DMS79 treated with DMSO at 0.1 percent for 48 hours (cell line): Measurements from ENCODE around the gene CACNA2D3.

ENCODE experiments used
- DNase-seq: peaks from one replicate; lab custom pipeline; 2025; lab: John Stamatoyannopoulos, UW

Gene CACNA2D3

DNA sequence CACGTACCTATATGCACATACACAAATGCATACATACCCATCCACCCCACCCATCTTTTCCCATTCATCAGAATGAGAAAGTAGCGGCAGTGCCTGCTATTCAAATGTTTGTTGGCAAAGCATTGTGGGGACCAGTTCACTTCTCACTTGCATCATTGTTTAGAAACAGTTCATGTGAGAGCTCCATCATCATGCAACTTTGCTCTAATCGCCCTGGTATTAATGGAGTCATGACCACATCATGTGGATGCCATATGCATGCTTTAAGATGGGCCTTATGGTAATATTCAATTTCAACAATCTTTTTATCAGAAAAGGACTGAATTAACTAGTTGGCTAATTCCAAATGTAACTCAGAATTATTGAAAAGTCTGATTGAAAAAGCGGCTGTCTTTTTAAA is 725.0 kb downstream of the CACNA2D3 start:
- DNase-seq, result no peak

DNA sequence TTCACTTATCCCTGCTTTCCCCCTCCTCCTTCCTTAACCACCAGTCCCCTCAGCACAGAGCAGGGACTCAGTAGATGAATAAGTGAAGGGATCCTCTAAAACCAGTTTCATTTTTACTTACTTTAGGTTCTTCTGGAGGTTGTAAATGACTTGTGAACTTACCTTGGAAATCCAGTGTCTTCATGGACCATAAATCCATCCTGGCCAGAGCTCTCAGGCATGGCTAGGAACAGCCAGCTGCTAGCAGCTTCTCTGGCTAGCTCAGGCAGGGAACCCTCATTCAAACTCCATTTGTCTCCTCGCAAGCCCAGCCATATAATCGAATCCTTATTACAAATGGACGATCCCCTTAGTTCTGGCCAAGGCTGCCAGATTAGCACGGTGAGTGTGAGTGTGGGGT is 727.0 kb downstream of the CACNA2D3 start:
- no peak for DNase-seq

DNA sequence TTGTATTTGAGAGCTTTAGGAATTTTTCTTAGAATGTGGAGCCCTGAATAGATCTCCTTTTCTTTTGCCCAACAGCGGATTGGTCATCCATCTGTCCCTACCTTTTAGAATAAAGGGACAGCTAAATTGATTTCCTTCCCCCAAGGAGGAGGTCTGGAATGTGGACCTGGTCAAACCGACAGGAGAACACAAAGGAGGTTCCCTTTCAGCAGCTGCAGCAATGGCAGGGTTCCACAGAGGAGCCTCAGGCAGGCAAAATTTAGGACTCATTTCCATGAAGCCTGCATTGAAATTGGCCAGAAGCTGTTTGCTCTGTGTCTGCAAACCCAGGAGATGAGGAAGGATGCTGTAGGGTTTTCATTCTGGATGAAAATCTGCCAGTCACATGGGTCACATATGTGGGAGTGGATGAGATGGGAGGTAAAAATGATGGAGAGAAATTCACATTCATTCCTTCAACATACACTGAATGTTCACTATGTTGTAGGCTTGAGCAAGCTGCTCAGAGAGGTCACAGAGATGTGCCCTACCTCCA is 728.2 kb downstream of the CACNA2D3 start:
- DNase-seq, result no peak

DNA sequence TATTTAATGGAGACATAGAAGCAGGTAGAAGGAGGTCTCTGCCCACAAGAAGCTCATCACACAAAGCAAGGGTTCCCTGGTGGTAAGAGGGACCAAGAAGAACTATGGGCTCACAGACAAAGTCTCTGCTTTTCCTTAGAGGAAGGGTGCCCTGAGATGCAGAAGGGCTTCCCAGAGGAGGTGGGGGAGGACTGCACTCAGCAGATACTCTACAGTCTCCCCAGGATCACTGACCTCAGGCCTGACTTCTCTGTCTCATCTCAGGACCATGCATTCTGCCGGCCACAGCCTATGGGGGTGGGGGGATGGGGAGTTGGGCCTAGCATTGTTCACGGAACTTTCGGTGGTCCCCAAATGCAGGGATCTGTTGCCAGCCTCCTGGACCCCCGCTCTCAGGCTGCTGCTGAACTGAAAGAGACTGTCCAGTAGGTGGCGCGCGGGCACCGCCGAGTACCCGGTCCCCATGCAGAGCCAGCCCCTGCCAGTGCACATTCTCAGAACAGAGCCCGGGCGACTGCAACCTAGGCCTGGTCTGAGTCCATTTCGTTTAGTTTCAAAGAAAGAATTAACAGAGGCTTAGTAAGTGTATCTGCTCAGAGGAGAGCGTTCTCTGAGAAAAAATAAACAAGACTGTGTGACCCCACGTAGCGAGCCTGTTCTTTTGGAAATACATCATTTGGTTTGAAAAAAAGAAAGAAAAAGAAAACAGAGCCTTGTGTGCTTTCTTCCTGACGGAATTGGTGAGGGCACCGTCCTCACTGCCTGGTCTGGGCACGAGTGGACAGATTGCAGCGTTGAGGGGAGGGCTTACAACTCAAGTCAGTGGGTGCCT is 731.4 kb downstream of the CACNA2D3 start:
- peak; percentile 8 for DNase-seq

DNA sequence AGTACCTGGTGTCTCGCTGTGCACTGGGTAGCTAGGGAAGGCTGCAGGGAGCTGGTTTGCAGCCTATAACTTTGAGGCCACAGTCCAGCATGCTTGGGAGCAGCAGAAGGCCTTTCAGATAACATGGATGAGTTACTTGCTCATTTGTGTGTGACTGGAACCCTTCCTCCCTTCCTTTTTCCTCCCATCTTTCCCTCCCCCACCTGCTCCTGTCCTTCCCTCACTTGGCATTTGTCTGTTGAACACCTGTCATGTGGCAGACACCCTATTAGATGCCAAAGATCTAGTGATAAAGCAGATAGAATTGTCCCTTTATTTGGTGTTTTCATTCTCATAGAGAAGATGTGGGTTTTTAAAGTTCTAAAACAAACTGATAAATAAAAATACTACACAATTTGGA is 733.9 kb downstream of the CACNA2D3 start:
- peak; percentile 10 for DNase-seq

DNA sequence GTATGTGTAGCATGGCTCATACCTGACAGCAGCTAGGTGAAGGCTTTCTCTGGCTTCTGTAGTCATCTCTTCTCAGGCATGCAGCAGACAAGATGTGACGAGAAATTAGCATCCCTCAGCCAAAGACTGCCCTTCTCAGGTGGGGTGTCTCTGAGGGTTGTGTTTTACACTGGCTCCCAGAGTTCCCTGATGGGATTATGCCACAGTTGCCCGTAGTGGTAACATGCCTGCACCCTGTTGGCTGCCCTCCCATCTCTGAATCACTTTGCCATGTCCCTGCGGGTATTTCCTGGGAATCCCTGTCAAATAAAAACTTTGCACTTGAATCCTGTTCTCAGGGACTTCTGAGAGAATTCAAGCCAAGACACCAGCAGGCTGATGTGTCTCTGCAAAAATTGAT is 735.0 kb downstream of the CACNA2D3 start:
- peak; percentile 33 for DNase-seq

DNA sequence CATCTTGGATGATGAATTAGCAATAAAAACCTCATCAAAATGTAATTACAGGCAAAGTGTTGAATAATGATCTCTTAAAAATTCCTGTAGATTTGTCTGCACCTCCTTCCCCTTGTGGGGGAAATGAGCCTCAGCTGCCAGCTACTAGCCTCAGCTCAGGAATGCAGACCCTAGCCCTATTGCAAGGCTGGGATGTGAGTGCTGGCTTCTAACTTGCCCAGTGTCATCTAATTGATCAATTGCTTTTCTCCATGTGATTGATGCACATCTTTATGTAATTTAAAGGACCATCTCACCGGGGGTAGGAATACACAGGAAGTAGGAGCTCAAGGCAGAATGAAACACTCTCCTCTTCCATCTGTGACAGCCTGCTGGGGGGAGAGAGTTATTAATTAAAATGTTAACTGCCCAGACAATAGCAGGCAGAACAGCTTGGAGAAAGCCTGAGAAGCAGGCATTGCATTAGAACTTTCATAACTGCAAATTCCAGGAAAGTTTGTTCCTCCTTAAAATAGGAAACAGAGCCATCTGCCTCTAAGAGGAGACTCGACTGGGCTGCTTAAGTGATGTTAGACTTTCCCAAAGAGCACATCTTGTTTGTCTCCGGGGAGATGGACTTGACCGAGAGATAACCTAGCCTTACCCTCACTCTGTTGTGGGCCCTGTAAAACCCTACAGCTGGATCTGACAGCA is 735.9 kb downstream of the CACNA2D3 start:
- no peak for DNase-seq

DNA sequence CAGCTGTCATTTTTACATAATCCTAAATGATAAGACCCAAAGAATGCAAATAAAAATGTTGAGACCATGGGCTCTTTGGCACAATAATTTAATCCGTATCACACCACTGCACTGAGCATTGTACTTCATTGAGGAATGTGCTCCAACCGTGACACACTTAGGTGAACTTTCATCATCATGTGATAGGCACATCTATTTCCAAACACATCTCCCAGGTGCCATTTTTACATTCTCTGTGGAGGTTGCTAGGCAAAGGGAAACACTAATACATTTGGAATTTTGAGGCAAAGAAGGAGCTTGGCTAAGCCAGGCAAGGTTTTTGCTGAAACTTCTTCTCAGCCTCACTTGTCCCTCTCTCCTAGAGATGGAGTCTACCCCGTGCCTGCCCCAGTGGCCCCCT is 736.8 kb downstream of the CACNA2D3 start:
- DNase-seq, result no peak

DNA sequence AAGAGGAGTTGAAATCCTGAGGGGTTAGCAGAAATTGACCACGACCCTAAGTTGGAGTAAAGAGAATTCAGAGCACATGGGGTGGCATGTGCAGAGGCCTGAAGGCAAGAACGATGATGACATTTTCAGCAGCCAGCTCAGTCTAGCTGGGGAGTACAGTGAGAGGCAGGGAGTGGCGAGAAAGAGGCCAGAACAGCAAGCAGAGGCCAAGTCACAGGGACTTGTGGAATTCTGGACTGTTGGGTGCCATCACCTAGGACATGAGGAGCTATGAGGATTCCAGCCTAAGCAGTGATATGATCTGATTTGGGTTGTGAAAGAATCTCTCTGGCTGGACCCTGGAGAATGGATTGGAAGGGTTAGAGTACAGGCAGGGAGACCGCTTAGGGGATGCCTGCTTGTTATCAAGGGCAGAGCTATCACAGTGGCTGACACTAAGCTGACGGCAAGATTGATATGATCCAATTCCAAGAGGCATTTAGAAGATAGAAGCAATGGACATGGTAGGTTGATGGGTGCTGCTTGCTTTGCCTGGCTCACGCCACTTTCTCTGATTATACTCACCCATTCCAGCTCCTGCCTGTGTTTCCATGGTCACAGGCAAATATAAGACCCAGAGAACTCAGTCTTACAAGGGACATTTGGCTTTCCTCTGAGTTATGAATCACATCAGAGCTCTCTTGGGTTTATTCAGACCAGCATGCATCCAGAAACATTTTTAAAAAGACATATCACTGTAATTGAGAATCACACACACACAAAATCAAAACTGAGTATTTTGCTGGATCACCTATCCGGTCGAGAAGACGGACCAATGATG is 739.1 kb downstream of the CACNA2D3 start:
- no peak for DNase-seq

DNA sequence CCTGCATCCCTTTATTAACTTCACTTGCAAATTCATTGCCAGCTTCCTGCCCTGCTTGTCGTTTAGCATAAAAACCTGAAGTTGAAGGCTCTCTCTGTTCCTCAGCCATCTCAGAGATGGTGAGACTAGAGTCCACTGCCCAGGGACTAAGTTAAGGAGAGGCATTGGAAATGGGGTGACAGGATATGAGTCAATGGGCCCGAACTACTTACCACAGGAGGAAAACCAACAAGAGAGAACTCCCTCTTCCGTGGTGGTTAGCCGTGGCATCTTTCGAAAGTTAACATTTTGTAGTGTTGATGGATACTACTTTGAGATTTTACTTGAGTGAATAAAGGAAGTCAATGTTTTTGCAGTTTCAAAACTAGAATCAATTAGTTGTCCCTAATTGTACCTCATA is 740.2 kb downstream of the CACNA2D3 start:
- DNase-seq, result no peak

DNA sequence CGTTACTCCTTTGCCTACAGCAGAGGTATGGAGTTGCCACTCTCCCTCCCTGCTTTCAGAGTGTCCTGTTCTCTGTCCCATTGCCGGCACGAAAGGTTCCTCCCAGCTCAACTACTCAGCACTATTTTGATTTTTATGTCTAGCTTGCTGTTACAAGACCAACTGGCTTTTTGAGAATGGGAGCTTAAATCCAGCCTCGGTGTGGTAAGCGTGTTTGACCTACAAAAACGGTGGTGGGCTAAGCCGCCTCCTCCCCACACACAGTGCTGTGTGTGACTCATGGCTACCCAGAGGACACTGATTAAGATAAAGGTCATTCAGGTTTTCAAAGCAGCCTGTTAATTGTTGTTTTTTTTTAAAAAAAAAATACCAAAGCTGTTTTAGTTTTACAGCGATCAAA is 741.0 kb downstream of the CACNA2D3 start:
- no peak for DNase-seq

DNA sequence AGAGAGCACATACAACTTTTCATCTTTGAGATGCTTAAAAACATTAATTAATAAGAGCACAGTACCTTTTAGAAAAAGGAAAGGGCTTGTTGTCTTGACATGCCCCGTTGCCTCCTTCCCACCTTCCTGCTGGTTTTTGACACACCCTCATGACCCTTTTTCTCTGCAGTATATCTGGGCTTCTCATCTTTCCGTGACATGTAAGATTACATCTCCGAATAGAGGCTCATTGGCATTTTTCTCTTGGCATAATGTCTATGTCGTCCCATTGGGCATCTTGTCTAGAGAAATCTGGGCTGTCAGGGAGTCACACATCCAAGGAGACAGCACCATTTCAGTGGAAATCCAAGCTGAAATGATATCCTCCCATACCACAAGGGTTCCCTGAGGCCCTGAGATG is 741.4 kb downstream of the CACNA2D3 start:
- DNase-seq, result no peak

DNA sequence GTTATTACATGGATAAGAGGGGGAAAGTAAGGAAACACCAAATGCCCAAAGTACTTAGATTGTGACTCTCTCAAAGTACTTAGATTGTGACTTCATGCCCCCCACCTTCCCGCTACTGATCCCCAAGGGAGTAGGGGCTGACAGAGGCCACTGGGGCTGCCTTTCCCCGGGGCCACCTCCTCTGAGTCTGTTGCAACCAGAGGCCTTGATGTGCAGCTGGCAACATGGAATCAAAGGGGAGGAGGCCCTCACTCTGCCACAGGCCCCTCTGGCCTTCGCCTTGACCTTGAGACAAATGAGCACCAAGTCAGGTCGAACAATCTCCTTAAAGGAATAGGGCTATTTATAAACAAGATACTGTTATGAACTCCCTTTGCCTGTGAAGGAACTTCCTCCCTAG is 743.0 kb downstream of the CACNA2D3 start:
- DNase-seq, result no peak

DNA sequence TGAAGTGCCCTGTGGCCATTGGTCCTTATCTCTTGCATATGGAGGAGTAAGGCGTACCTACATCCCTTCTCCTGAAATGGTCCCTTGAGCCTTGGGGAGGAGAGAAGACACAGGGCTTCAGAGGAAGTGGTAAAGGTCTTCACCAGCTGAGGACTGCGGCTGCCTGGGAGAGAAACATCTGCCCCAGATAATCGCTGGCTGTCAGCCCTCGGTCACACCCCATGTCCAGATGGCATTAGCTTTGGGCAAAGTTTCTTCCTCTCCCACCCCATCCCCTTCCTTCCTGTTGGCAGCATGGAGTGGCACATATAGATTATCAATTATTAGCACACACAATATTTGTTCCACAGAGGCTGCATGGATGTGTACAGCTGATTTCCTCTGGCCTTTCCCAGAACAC is 743.9 kb downstream of the CACNA2D3 start:
- DNase-seq, result no peak

DNA sequence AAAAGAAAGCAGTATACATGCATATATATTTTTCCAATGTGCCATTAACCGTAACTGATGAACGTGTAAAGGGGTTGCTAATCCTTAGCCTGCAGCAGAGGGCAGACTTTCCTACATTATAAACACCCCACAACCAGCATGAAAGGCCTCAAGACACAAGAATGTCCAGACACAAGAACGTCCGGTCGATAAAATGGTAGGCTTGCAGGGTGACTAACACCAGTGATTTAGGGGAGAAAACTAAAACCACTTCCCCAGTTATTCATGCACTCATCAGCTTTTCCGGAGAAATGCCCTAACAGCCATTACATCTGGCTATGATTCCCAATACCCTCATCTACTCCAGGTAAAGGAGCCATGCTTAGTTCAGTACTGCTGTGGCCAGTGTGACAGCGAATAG is 748.1 kb downstream of the CACNA2D3 start:
- no peak for DNase-seq

DNA sequence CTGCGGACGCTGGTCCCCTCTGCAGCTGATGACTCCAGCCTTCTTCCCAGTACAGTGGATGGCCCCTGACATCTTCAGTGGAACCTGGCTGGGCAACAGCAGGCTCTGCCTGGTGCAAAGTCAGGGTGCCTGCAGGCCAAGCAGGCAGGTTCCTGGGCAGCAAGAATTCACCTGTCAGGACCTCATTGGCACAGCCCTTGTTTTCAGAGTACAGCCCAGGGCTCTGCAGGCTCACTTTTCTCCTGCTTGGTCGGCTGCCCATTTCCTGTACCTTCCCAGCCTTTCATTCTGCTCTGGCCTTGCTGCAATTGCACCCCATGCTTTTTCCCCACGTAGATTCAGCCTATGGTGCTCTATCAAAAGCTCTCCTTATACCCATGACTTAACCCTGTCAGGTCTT is 749.5 kb downstream of the CACNA2D3 start:
- no peak for DNase-seq

DNA sequence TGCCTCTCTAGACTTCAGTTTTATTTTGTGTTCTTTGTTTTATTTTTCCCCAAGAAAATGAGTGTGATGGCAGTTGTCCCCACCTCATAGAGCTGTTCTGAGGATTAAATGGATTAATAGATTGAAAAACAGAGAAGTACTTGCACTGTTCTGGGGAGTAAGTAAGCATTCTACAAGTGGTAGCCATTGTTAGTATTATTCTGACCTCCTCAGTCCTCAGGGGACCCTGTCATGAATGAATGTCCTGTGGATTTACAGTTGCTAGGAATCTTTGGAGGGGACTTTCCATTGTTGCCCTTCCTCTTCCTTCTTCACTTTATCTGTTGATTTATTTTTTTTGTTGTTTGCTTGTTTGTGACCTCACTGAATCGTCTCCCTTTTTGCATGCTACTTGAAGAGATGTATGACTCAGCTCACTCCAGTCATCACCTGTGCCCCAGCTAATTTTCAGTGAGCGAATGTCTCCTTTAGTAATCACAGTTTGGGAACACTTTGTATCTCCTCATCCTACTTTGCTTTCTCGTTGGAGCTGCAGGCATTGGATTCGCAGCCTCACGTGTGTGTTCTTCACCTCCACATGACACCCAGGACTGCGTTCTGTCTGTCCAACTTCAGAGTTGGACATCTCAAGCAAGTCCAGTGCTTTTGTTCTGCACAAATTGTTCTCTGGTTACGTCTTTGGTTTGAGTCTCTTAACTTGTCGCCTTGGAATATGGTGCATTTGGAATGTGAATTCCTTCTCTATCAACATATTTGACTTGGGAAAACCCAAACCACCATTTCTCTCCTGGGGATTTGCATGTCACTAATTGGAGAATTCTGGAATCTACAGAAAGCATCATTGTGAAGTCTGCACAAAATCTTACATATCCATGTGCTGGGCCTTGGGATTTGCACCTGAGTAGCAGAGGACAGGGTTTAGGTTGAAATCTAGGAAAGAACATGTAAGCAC is 751.0 kb downstream of the CACNA2D3 start:
- DNase-seq, result no peak

DNA sequence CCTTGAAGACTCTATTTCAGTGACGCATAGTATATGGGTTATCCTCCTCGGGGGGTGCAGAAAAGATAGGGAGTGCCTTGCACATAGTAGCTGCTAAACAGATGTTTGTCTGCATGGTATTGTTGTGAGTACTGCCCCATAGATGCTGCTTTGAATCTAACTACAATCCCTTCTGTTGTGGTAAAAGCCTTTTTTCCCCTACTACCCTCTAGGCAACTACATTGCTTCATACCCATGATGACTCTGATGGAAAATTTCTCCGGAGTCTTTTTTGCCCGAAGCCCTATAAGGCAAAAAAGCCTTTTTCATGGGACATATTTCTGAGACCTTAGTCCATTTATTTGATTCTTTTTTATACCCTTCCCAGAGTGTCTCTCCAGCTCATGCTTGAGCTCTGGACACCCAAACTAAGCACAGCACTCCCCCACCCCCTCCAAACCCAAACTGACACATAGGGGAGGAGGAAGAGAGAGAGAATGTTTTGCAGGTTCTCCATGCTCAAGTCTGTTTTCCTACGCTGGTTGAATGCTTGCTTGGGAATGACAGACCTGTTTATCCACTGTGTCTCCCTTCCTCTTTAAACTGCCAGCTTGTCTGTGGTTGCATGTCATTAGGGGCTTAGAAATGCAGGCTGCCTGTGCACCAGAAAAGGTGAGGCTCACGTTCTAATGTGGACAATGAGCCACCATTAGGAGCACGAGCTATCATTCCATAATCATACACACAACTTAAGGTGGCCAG is 752.6 kb downstream of the CACNA2D3 start:
- no peak for DNase-seq

DNA sequence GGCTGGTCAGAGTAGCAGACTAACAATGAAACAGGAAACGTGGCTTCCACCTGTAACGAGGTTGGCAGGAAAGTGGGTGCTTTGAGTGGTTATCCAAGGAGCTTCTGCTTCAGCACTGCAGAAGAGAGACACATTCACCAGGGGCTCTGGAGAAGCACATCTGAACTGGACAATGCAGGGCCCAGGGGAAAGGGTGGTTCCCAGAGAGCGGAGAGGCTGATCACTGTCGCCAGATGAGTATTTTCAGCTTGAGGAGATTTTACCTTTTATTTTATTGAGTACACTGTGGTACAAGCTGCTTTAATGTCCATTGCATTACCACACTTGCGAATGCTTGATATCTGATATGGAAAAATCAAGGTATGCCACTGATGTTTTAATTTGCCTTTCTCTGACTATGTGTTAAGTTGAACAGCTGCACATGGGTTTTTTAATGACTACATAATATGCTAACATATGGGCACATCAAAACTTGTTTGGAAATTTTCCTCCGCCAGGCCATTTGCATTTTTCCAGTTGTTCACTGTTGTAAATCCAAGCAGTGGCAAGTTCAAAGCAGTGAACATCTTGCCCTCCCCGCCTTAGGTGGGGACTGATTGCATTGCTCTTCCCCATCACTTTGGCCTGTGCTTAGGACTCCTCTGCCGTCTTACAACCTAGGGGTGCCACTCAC is 753.4 kb downstream of the CACNA2D3 start:
- DNase-seq, result peak; percentile 11

DNA sequence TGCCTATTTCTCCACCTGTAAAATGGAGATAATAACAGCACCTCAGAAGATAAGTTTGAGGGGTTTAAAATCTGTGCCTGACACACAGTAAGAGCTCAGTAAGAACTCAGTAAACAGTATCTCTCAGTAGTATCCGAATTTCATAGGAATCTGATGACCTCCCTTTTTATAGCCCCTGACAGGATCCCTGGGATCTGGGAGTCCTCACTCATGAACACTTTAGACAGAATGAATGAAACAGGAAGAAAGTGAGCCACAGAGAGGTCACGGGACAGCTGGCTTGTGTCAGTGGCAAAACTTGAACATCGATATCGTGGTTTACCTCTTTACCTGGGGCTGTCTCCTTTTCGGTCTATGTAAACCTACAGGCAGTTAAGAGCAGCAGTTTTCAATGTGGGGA is 754.3 kb downstream of the CACNA2D3 start:
- DNase-seq, result no peak
